ENCODE data around the gene AGBL4.

GRCh38 chr1:48903291-48903690, 1120.5 kb downstream of the AGBL4 start:
- no peak for TF ChIP-seq CTCF (IDR thresholded peaks at IDR 0.05)
- TF ChIP-seq POLR2A (IDR thresholded peaks at IDR 0.05): no peak
